Sigmoid colon (tissue), 7 donors: Measurements from ENCODE around the gene MCMBP. TPM values are rescaled to one million over a fixed set of nuclear protein-coding genes. Genes with fewer than 3 reads are reported as not detected.
A peak's percentile ranks its signal among the peaks of the same experiment; 100 is the strongest.
"Not testable (repeated sequence)": the region's sequence is repeated elsewhere in the genome, so short reads cannot be mapped to it uniquely, and the experiment has no call there.

Experiments used
- DNase-seq: peaks from one replicate; pipeline ENCODE4 v3.0.0-alpha.2; 2019
- H3K27ac ChIP-seq, 4 donors: fragments of 200-600 bp; sonication (generic); one replicate each; pipeline ENCODE4 v1.5.1; 2016 to 2019; ENCODE audit warnings: mild to moderate bottlenecking in 1 of 4
- H3K27me3 ChIP-seq, 3 donors: fragments of 200-600 bp; sonication (generic); one replicate each; pipeline ENCODE4 v1.5.1; 2019; ENCODE audit warnings: mild to moderate bottlenecking in 1 of 3
- H3K36me3 ChIP-seq, 4 donors: fragments of 200-600 bp; sonication (generic); one replicate each; pipeline ENCODE4 v1.5.1; 2016 to 2019
- H3K4me1 ChIP-seq, 4 donors: fragments of 200-600 bp; sonication (generic); one replicate each; pipeline ENCODE4 v1.5.1; 2017 to 2019
- H3K4me3 ChIP-seq, 4 donors: fragments of 200-600 bp; sonication (generic); one replicate each; pipeline ENCODE4 v1.5.1; 2017 to 2019; ENCODE audit warnings: mild to moderate bottlenecking in 2 of 4, moderate library complexity in 1 of 4
- H3K9me3 ChIP-seq, 4 donors: fragments of 200-600 bp in 3 of 4; sonication (generic) in 3 of 4; one replicate each; pipeline versions ENCODE4 v1.5.1 to v1.6.1; 2013 to 2019
- CTCF ChIP-seq, 4 experiments: fragments of 450-650 bp in 3 of 4; fragments of 200-600 bp in 1 of 4; IDR thresholded peaks; one replicate each; pipeline ENCODE4 v1.5.1; 2016 to 2019; ENCODE audit warnings: antibody characterized with exemption in 4 of 4, mild to moderate bottlenecking in 3 of 4, moderate library complexity in 2 of 4
- EP300 ChIP-seq, 4 donors: sonication (generic); formaldehyde crosslinking; IDR thresholded peaks; one replicate each; pipeline ENCODE4 v1.6.1; 2017; ENCODE audit warnings: antibody characterized with exemption in 4 of 4
- POLR2A ChIP-seq, 2 donors: fragments of 450-650 bp; IDR thresholded peaks; one replicate each; pipeline ENCODE4 v1.6.1; 2016; ENCODE audit warnings: antibody characterized with exemption in 2 of 2, mild to moderate bottlenecking in 2 of 2, moderate library complexity in 2 of 2
- POLR2AphosphoS5 ChIP-seq, 4 donors: sonication (generic); formaldehyde crosslinking; IDR thresholded peaks; one replicate each; pipeline ENCODE4 v1.6.1; 2017; ENCODE audit warnings: antibody characterized with exemption in 4 of 4
- WGBS, 2 donors: extraction: QIAGEN DNeasy Blood & Tissue Kit; methylation state at CpG; one replicate each; pipeline ENCODE4 v1.1.7; 2013; 5-methylcytosine and 5-hydroxymethylcytosine counted together
- intact Hi-C: fragments of 100-400 bp; cut with DNase I; formaldehyde crosslinking; loops from one replicate; pipeline ENCODE4 v1.15.1; 2023
- polyA plus RNA-seq, 3 donors: library from polyadenylated mRNA; stranded (reverse); fragments of 200-250 nt; gene quantifications; one replicate each; pipeline ENCODE4 v1.2.3, GENCODE V29; 2013
- total RNA-seq, 4 donors: library from RNA; depleted of rRNA; stranded (reverse); fragments of >200 nt; gene quantifications; one replicate each; pipeline ENCODE4 v1.1.0, GENCODE V29; 2016
- donor health status: healthy with polysubstance abuse.
- donor health status: Bipolar disorder and iron deficiency.
- donor health status: healthy.

The MCMBP gene
- total and polyA plus RNA-seq, 7 donors: 20.4 to 64.9 (median 36.8) TPM

GRCh38 chr10:119801998-119802538 lies 70.6 kb downstream of the MCMBP start:
- TF ChIP-seq CTCF (IDR thresholded peaks at IDR 0.05): no peak
- TF ChIP-seq EP300 (IDR thresholded peaks at IDR 0.05): no peak
- TF ChIP-seq POLR2AphosphoS5 (IDR thresholded peaks at IDR 0.05): no peak
- no peak for TF ChIP-seq POLR2A (IDR thresholded peaks at IDR 0.05)
- Histone ChIP-seq H3K27me3 (no peaks in the 10 kb centered on the region), H3K4me1 (peaks cover 0 to 37% (median 12%) of the 10 kb centered on the region in 4 donors), H3K36me3 (peaks cover 0 to 10% (median 5%) of the 10 kb centered on the region in 4 donors), H3K27ac (peak overlapping the region in 1 of 4 donors; percentile 70), H3K4me3 (no peak overlapping the region), H3K9me3 (no peaks in the 10 kb centered on the region)
- DNase-seq: no peak
- intact Hi-C loops: no loop called here
- WGBS, 2 donors: 86 to 91% methylated on average over 6 of the region's 6 CpGs

- Histone ChIP-seq H3K9me3 (no peaks in the 10 kb centered on the region), H3K27me3 (no peaks in the 10 kb centered on the region), H3K36me3 (peaks cover 6 to 10% (median 9%) of the 10 kb centered on the region in 4 donors), H3K4me1 (peaks cover 0 to 35% (median 11%) of the 10 kb centered on the region in 4 donors), H3K27ac (no peak overlapping the region), H3K4me3 (no peak overlapping the region)
- 90 to 98% methylated on average over 2 of the region's 2 CpGs for WGBS, 2 donors
- no peak for DNase-seq
- intact Hi-C loops: no loop called here
- TF ChIP-seq POLR2AphosphoS5 (IDR thresholded peaks at IDR 0.05): no peak
- no peak for TF ChIP-seq CTCF (IDR thresholded peaks at IDR 0.05)
- no peak for TF ChIP-seq POLR2A (IDR thresholded peaks at IDR 0.05)
- TF ChIP-seq EP300 (IDR thresholded peaks at IDR 0.05): no peak
Observed at GRCh38 chr10:119801176-119801575, 71.5 kb downstream of the MCMBP start.

GRCh38 chr10:119796039-119796438 lies 76.6 kb downstream of the MCMBP start:
- no peak overlapping the region for H3K4me3 ChIP-seq
- no peak for DNase-seq
- intact Hi-C loops: no loop called here
- no peak for TF ChIP-seq EP300 (IDR thresholded peaks at IDR 0.05)
- no peak for TF ChIP-seq POLR2AphosphoS5 (IDR thresholded peaks at IDR 0.05)
- TF ChIP-seq CTCF (IDR thresholded peaks at IDR 0.05): no peak
- peaks cover 0 to under 1% (median 0%) of the 10 kb centered on the region in 4 donors for H3K4me1 ChIP-seq
- WGBS, 2 donors: 93 to 97% methylated on average over 5 to 6 of the region's 6 CpGs
- no peaks in the 10 kb centered on the region for H3K27me3 ChIP-seq
- H3K9me3 ChIP-seq: no peaks in the 10 kb centered on the region
- H3K36me3 ChIP-seq: peaks cover 6 to 10% (median 7%) of the 10 kb centered on the region in 4 donors
- no peak overlapping the region for H3K27ac ChIP-seq

- H3K9me3 ChIP-seq, DNase-seq, intact Hi-C loops, H3K27me3 ChIP-seq, H3K4me3 ChIP-seq, H3K27ac ChIP-seq, H3K4me1 ChIP-seq: not testable (repeated sequence)
- 96 to 97% methylated on average over 31 to 32 of the region's 32 CpGs for WGBS, 2 donors
- H3K36me3 ChIP-seq: peaks cover 6 to 10% (median 7%) of the 10 kb centered on the region in 4 donors
Observed at GRCh38 chr10:119795101-119795500, 77.5 kb downstream of the MCMBP start.

GRCh38 chr10:119786117-119786769 lies 86.4 kb downstream of the MCMBP start:
- H3K4me1 ChIP-seq: peaks cover 0 to 42% (median 23%) of the 10 kb centered on the region in 4 donors
- 69 to 87% methylated on average over 5 of the region's 5 CpGs for WGBS, 2 donors
- H3K27ac ChIP-seq: peak overlapping the region; percentile 2 to 62 (median 37)

More at GRCh38 chr10:119786117-119786769, 86.4 kb downstream of the MCMBP start:
- DNase-seq: no peak
- H3K36me3 ChIP-seq: no peaks in the 10 kb centered on the region
- no peak for TF ChIP-seq POLR2A (IDR thresholded peaks at IDR 0.05)
- peak in 1 of 4 donors; percentile 2 for TF ChIP-seq EP300 (IDR thresholded peaks at IDR 0.05)
- no peak for TF ChIP-seq POLR2AphosphoS5 (IDR thresholded peaks at IDR 0.05)
- H3K4me3 ChIP-seq: no peak overlapping the region
- no peaks in the 10 kb centered on the region for H3K9me3 ChIP-seq
- H3K27me3 ChIP-seq: no peaks in the 10 kb centered on the region
- intact Hi-C loops: no loop called here
